Endothelial cell of umbilical vein (primary cell): ENCODE results near the gene TMPRSS9. TPM values are rescaled to one million over a fixed set of nuclear protein-coding genes. Genes with fewer than 3 reads are reported as not detected.

ENCODE experiments used
- BruUV-seq: library from RNA; stranded (reverse); fragments of 400-500 nt; replicated peaks from 2 replicates; lab custom pipeline; 2021; lab: Mats Ljungman, UMichigan
- CTCF ChIA-PET: fragments of 300-600, 350-600 bp; sonication (Branson Sonifier 250); formaldehyde crosslinking; loops from one replicate; lab custom pipeline; 2021; ENCODE audit warnings: antibody characterized with exemption, inconsistent platforms; lab: Charles Lee
- POLR2A ChIA-PET: fragments of 300-600, 350-600 bp; sonication (Branson Sonifier 250); formaldehyde crosslinking; loops from one replicate; lab custom pipeline; 2021; ENCODE audit warnings: antibody characterized with exemption, inconsistent platforms; lab: Charles Lee
- DNase-seq: peaks from one replicate; pipeline ENCODE4 v3.0.0-alpha.2; 2011; ENCODE audit warnings: low read depth, low spot score
- FAIRE-seq: peaks from 2 replicates; lab custom pipeline; 2011; peaks lifted over from hg19 to GRCh38; lab: Jason Lieb, UNC
- H2AFZ ChIP-seq: 2 replicates; pipeline ENCODE4 v1.6.0; 2012; ENCODE audit warnings: low read depth, low read length, control low read depth, inconsistent platforms
- H3K27ac ChIP-seq: 2 replicates; pipeline ENCODE4 v1.5.1; 2011; ENCODE audit warnings: low read depth, mild to moderate bottlenecking, control low read depth, low read length, moderate library complexity; ENCODE audit not compliant: insufficient read depth
- H3K27me3 ChIP-seq, 2 experiments: 2 replicates each; pipeline versions ENCODE4 v1.6.0 to v1.6.1; 2011; ENCODE audit warnings: low read length in 2 of 2, mixed read lengths in 1 of 2; ENCODE audit not compliant: control insufficient read depth in 2 of 2, insufficient read depth in 2 of 2
- H3K36me3 ChIP-seq, 2 experiments: 2 replicates in 1 of 2; 3 replicates in 1 of 2; pipeline ENCODE4 v1.5.1; 2011; ENCODE audit warnings: low read length in 2 of 2, mild to moderate bottlenecking in 1 of 2, moderate library complexity in 1 of 2; ENCODE audit not compliant: control insufficient read depth in 2 of 2, insufficient read depth in 2 of 2; ENCODE audit errors: extremely low read depth in 1 of 2
- H3K4me1 ChIP-seq: 3 replicates; pipeline ENCODE4 v1.5.1; 2011; ENCODE audit warnings: mild to moderate bottlenecking, low read length; ENCODE audit not compliant: control insufficient read depth, insufficient read depth; ENCODE audit errors: extremely low read depth
- H3K4me2 ChIP-seq: 2 replicates; pipeline ENCODE4 v1.6.1; 2011; ENCODE audit warnings: low read length, control low read depth, mixed read lengths; ENCODE audit not compliant: insufficient read depth
- H3K4me3 ChIP-seq, 3 experiments: fragments of 200-600 bp in 1 of 3; sonication (generic), shearing (Covaris generic) in 1 of 3; replicated peaks in 1 of 3; 2 replicates each; pipeline ENCODE4 v1.5.1; 2011 to 2016; ENCODE audit warnings: control low read depth in 3 of 3, low read length in 3 of 3, mild to moderate bottlenecking in 2 of 3, inconsistent platforms in 1 of 3, low read depth in 1 of 3, moderate library complexity in 1 of 3; ENCODE audit not compliant: insufficient read depth in 1 of 3
- H3K79me2 ChIP-seq: 2 replicates; pipeline ENCODE4 v1.6.0; 2012; ENCODE audit warnings: low read length, inconsistent platforms; ENCODE audit not compliant: control insufficient read depth, insufficient read depth
- H3K9ac ChIP-seq: replicated peaks from 2 replicates; pipeline ENCODE3; 2011; ENCODE audit warnings: low read length, control low read depth; ENCODE audit not compliant: insufficient read depth; ENCODE audit errors: extremely low read depth
- H3K9me1 ChIP-seq: replicated peaks from 3 replicates; pipeline ENCODE4 v1.6.0; 2011; ENCODE audit warnings: mild to moderate bottlenecking, low read length; ENCODE audit not compliant: control insufficient read depth, insufficient read depth; ENCODE audit errors: extremely low read depth
- H3K9me3 ChIP-seq: replicated peaks from 2 replicates; pipeline ENCODE4 v1.5.1; 2012; ENCODE audit warnings: low read length, inconsistent platforms; ENCODE audit not compliant: control insufficient read depth, insufficient read depth
- H4K20me1 ChIP-seq: replicated peaks from 2 replicates; pipeline ENCODE3; 2011; ENCODE audit warnings: mild to moderate bottlenecking, low read length; ENCODE audit not compliant: control insufficient read depth, insufficient read depth; ENCODE audit errors: extremely low read depth
- EZH2 ChIP-seq: IDR thresholded peaks from 2 replicates; pipeline ENCODE4 v1.6.1; 2012; ENCODE audit warnings: borderline replicate concordance, low read depth, mild to moderate bottlenecking, moderate library complexity, low read length, inconsistent platforms; ENCODE audit not compliant: severe bottlenecking
- FOS ChIP-seq: IDR thresholded peaks from 2 replicates; pipeline ENCODE4 v1.6.1; 2011; ENCODE audit warnings: mild to moderate bottlenecking, low read length, moderate library complexity, borderline replicate concordance; ENCODE audit not compliant: insufficient read depth
- GATA2 ChIP-seq: IDR thresholded peaks from 2 replicates; pipeline ENCODE4 v1.7.0; 2011; ENCODE audit warnings: low read depth, mild to moderate bottlenecking, moderate library complexity, mixed read lengths, low read length; ENCODE audit not compliant: insufficient read length, insufficient read depth
- JUN ChIP-seq: IDR thresholded peaks from 2 replicates; pipeline ENCODE4 v1.6.1; 2011; ENCODE audit warnings: borderline replicate concordance, low read depth; ENCODE audit not compliant: insufficient read length, insufficient read depth
- MYC ChIP-seq: IDR thresholded peaks from one replicate; pipeline ENCODE4 v1.6.1; 2011; ENCODE audit warnings: mild to moderate bottlenecking, low read depth, low read length
- POLR2A ChIP-seq: IDR thresholded peaks from 2 replicates; pipeline ENCODE4 v1.6.1; 2012; ENCODE audit warnings: low read depth, mild to moderate bottlenecking, control low read depth, low read length
- POLR2AphosphoS5 ChIP-seq: IDR thresholded peaks from 2 replicates; pipeline ENCODE4 v1.6.1; 2012; ENCODE audit warnings: low read depth, mild to moderate bottlenecking, control low read depth, low read length, moderate library complexity; ENCODE audit not compliant: insufficient read depth
- dilution Hi-C: fragments of 300-500 bp; cut with MboI; formaldehyde crosslinking; loops from one replicate; pipeline ENCODE4 v1.15.0; 2019; ENCODE audit warnings: low sequenced_read_pairs; ENCODE audit not compliant: extremely low pct_ligation_motif_present
- intact Hi-C: fragments of 100-400 bp; cut with micrococcal nuclease; formaldehyde crosslinking; loops from one replicate; pipeline ENCODE4 v1.10.0; 2022
- polyA plus RNA-seq, 4 experiments: library from polyadenylated mRNA; depleted of rRNA in 3 of 4; stranded (reverse) in 3 of 4; unstranded in 1 of 4; fragments of >200 nt; gene quantifications; 2 replicates each; pipeline versions ENCODE4 v1.2.1 to v1.2.3, GENCODE V29; 2011 to 2012; ENCODE audit warnings: missing spikeins in 1 of 4
- total RNA-seq: library from RNA; stranded (reverse); gene quantifications from 2 replicates; pipeline ENCODE4 v1.2.3, GENCODE V29; 2021
- TF ChIP-seq, protein P1 (sequence below): IDR thresholded peaks from 2 replicates; pipeline ENCODE4 v1.6.1; 2011; ENCODE audit not compliant: insufficient read depth, insufficient read length
- TF ChIP-seq, protein P2 (sequence below), 2 donors: IDR thresholded peaks; 1 replicate in 1 of 2; 2 replicates in 1 of 2; pipeline ENCODE4 v1.5.1; 2011; ENCODE audit warnings: low read length in 2 of 2, mild to moderate bottlenecking in 2 of 2, moderate library complexity in 2 of 2, control low read depth in 1 of 2, inconsistent platforms in 1 of 2, low read depth in 1 of 2; ENCODE audit not compliant: insufficient read depth in 1 of 2; ENCODE audit errors: extremely low read depth in 1 of 2

Gene TMPRSS9
- total and polyA plus RNA-seq, 2 donors (not counting 3 experiments of a cell fraction or from before 2014, with no cell fraction given): not detected

DNA sequence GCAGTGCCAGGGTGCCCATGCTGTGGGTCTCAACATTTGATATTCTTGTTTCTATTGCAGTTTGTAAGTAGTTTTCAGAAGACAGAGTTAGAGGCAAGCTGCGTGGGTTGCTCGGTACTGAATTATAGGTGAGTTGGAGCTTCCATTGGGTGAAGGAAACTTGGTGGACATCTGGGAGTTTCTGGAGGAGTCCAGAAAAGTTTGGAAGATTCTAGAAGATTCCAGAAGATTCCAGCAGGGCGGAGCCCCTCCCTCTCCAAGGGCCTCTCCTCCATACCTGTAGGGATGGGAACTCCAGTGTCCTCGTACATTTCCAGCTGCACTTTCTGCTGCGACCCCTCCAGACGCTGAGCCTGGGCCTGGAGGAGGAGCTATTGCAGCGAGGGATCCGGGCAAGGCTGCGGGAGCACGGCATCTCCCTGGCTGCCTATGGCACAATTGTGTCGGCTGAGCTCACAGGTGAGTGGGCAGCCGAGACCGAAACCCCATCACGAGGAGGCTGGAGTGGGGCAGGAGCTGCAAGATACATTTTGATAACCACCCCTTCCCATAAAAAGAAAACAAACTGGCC lies 38.8 kb downstream of the TMPRSS9 start:
- H3K27me3 ChIP-seq: no peaks in the 10 kb centered on the region
- dilution Hi-C loops: no loop called here
- TF ChIP-seq GATA2 (no peak), POLR2A (no peak), POLR2AphosphoS5 (no peak), FOS (no peak), MYC (no peak), JUN (no peak), EZH2 (no peak)
- TF ChIP-seq, protein P1, sequence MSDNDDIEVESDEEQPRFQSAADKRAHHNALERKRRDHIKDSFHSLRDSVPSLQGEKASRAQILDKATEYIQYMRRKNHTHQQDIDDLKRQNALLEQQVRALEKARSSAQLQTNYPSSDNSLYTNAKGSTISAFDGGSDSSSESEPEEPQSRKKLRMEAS: no peak
- TF ChIP-seq, protein P2, sequence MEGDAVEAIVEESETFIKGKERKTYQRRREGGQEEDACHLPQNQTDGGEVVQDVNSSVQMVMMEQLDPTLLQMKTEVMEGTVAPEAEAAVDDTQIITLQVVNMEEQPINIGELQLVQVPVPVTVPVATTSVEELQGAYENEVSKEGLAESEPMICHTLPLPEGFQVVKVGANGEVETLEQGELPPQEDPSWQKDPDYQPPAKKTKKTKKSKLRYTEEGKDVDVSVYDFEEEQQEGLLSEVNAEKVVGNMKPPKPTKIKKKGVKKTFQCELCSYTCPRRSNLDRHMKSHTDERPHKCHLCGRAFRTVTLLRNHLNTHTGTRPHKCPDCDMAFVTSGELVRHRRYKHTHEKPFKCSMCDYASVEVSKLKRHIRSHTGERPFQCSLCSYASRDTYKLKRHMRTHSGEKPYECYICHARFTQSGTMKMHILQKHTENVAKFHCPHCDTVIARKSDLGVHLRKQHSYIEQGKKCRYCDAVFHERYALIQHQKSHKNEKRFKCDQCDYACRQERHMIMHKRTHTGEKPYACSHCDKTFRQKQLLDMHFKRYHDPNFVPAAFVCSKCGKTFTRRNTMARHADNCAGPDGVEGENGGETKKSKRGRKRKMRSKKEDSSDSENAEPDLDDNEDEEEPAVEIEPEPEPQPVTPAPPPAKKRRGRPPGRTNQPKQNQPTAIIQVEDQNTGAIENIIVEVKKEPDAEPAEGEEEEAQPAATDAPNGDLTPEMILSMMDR (IDR thresholded peaks at IDR 0.05; ENCODE audit: extremely low read depth in 1 of 2, insufficient read depth in 1 of 2, low read depth in 1 of 2, low read length in 2 of 2): no peak
- H4K20me1 ChIP-seq: no peaks in the 10 kb centered on the region
- H3K4me2 ChIP-seq: no peak overlapping the region
- no TSS peak for BruUV-seq
- H3K9me3 ChIP-seq: no peaks in the 10 kb centered on the region
- no peak overlapping the region for H2AFZ ChIP-seq
- H3K36me3 ChIP-seq: no peaks in the 10 kb centered on the region
- ChIA-PET POLR2A (no interaction called here), CTCF (interaction anchor here (0.8 to 1.1 kb wide), 3 partner anchors 14 to 238 kb away, joined by 3 to 5 read pairs (median 3); no protein-coding TSS in a partner anchor)
- no peak overlapping the region for H3K27ac ChIP-seq
- H3K4me3 ChIP-seq: no peak overlapping the region
- intact Hi-C loops: loop anchor here (10.0 kb wide), 1 partner anchor 216 kb away; no protein-coding TSS in a partner anchor
- H3K9me1 ChIP-seq: no peaks in the 10 kb centered on the region
- no peak for DNase-seq
- no peaks in the 10 kb centered on the region for H3K79me2 ChIP-seq
- FAIRE-seq: no peak
- H3K4me1 ChIP-seq: no peaks in the 10 kb centered on the region
- H3K9ac ChIP-seq: no peak overlapping the region
